Activated T-helper 1 cell treated with anti-CD3 and anti-CD28 coated beads, Interleukin-12 subunit alpha, Interleukin-12 subunit beta, Interleukin-2, Interleukin-4 antibody, amounts not matched to agents 30 ng/mL and 10 ng/mL and 1 ng/mL, durations not matched to agents 14 hours and 24 hours and 36 hours (primary cell): ENCODE measurements around the gene TNNI2. TPM values are rescaled to one million over a fixed set of nuclear protein-coding genes. Genes with fewer than 3 reads are reported as not detected.

Source experiments
- DNase-seq: peaks from one replicate; pipeline ENCODE4 v3.0.0; 2021; ENCODE audit warnings: low spot score
- H3K27ac Mint-ChIP-seq: one replicate; pipeline ENCODE4 v1.8.0; 2021; ENCODE audit warnings: mild to moderate bottlenecking, mixed read lengths
- H3K27me3 Mint-ChIP-seq: one replicate; pipeline ENCODE4 v1.8.0; 2022; ENCODE audit warnings: mild to moderate bottlenecking, moderate library complexity, mixed read lengths; ENCODE audit not compliant: insufficient read depth
- H3K36me3 Mint-ChIP-seq: one replicate; pipeline ENCODE4 v1.8.0; 2021; ENCODE audit warnings: low read depth, mixed read lengths
- H3K4me1 Mint-ChIP-seq: one replicate; pipeline ENCODE4 v1.8.0; 2021; ENCODE audit warnings: low read depth, mixed read lengths
- H3K4me3 Mint-ChIP-seq: one replicate; pipeline ENCODE4 v1.8.0; 2021; ENCODE audit warnings: mild to moderate bottlenecking, moderate library complexity, mixed read lengths
- H3K9me3 Mint-ChIP-seq: one replicate; pipeline ENCODE4 v1.8.0; 2021; ENCODE audit warnings: mixed read lengths
- intact Hi-C: fragments of 100-400 bp; cut with micrococcal nuclease; formaldehyde crosslinking; loops from one replicate; pipeline ENCODE4 v1.15.1; 2024
- total RNA-seq: library from RNA; stranded (reverse); gene quantifications from 2 replicates; pipeline ENCODE4 v1.2.3, GENCODE V29; 2022

The TNNI2 gene
- total RNA-seq, 1 donor from 2014 or later, result not detected

- H3K4me3 Mint-ChIP-seq, result no peak overlapping the region
Observed at GRCh38 chr11:1840780-1841480, 2.1 kb downstream of the TNNI2 start.

GRCh38 chr11:1841511-1842148 lies 2.8 kb downstream of the TNNI2 start:
- no peak overlapping the region for H3K27ac Mint-ChIP-seq
- H3K9me3 Mint-ChIP-seq, result no peaks in the 10 kb centered on the region
- DNase-seq, result no peak
- peaks cover 28% of the 10 kb centered on the region for H3K4me1 Mint-ChIP-seq
- H3K4me3 Mint-ChIP-seq, result no peak overlapping the region
- no peaks in the 10 kb centered on the region for H3K36me3 Mint-ChIP-seq
- intact Hi-C loops, result no loop called here
- H3K27me3 Mint-ChIP-seq, result no peaks in the 10 kb centered on the region

More at GRCh38 chr11:1840780-1841480, 2.1 kb downstream of the TNNI2 start:
- H3K27ac Mint-ChIP-seq, result no peak overlapping the region
- intact Hi-C loops, result no loop called here
- no peaks in the 10 kb centered on the region for H3K27me3 Mint-ChIP-seq
- H3K36me3 Mint-ChIP-seq, result no peaks in the 10 kb centered on the region
- H3K4me1 Mint-ChIP-seq, result peaks cover 25% of the 10 kb centered on the region
- no peaks in the 10 kb centered on the region for H3K9me3 Mint-ChIP-seq
- DNase-seq, result no peak

GRCh38 chr11:1842149-1843097 lies 3.6 kb downstream of the TNNI2 start:
- intact Hi-C loops, result no loop called here
- H3K9me3 Mint-ChIP-seq, result no peaks in the 10 kb centered on the region
- H3K27ac Mint-ChIP-seq, result no peak overlapping the region
- no peaks in the 10 kb centered on the region for H3K36me3 Mint-ChIP-seq
- no peaks in the 10 kb centered on the region for H3K27me3 Mint-ChIP-seq
- no peak for DNase-seq
- H3K4me1 Mint-ChIP-seq, result peaks cover 34% of the 10 kb centered on the region
- H3K4me3 Mint-ChIP-seq, result no peak overlapping the region

GRCh38 chr11:1843098-1843473 lies 4.3 kb downstream of the TNNI2 start:
- no peak overlapping the region for H3K4me3 Mint-ChIP-seq
- peaks cover 36% of the 10 kb centered on the region for H3K4me1 Mint-ChIP-seq
- no peaks in the 10 kb centered on the region for H3K9me3 Mint-ChIP-seq
- no peak for DNase-seq
- peaks cover 2% of the 10 kb centered on the region for H3K27me3 Mint-ChIP-seq
- H3K36me3 Mint-ChIP-seq, result no peaks in the 10 kb centered on the region
- H3K27ac Mint-ChIP-seq, result peak overlapping the region; percentile 35
- intact Hi-C loops, result no loop called here

- Mint-ChIP-seq H3K9me3 (no peaks in the 10 kb centered on the region), H3K4me1 (peaks cover 37% of the 10 kb centered on the region), H3K4me3 (no peak overlapping the region), H3K27me3 (peaks cover 2% of the 10 kb centered on the region), H3K27ac (peak overlapping the region; percentile 35), H3K36me3 (no peaks in the 10 kb centered on the region)
- no peak for DNase-seq
- intact Hi-C loops, result no loop called here
Observed at GRCh38 chr11:1843796-1844195, 5.0 kb downstream of the TNNI2 start.

GRCh38 chr11:1844221-1845094 lies 5.7 kb downstream of the TNNI2 start:
- H3K9me3 Mint-ChIP-seq, result no peaks in the 10 kb centered on the region
- H3K27ac Mint-ChIP-seq, result peak overlapping the region; percentile 79
- peaks cover 2% of the 10 kb centered on the region for H3K27me3 Mint-ChIP-seq
- H3K36me3 Mint-ChIP-seq, result no peaks in the 10 kb centered on the region
- intact Hi-C loops, result no loop called here
- DNase-seq, result peak; percentile 24
- peaks cover 44% of the 10 kb centered on the region for H3K4me1 Mint-ChIP-seq
- peak overlapping the region; percentile 62 for H3K4me3 Mint-ChIP-seq

GRCh38 chr11:1845095-1845429 lies 6.3 kb downstream of the TNNI2 start:
- intact Hi-C loops, result no loop called here
- H3K27ac Mint-ChIP-seq, result peak overlapping the region; percentile 79
- H3K27me3 Mint-ChIP-seq, result peaks cover 2% of the 10 kb centered on the region
- peak overlapping the region; percentile 62 for H3K4me3 Mint-ChIP-seq
- no peaks in the 10 kb centered on the region for H3K9me3 Mint-ChIP-seq
- DNase-seq, result no peak
- H3K4me1 Mint-ChIP-seq, result peaks cover 48% of the 10 kb centered on the region
- H3K36me3 Mint-ChIP-seq, result no peaks in the 10 kb centered on the region

- Mint-ChIP-seq H3K9me3 (no peaks in the 10 kb centered on the region), H3K36me3 (no peaks in the 10 kb centered on the region), H3K4me3 (peak overlapping the region; percentile 62), H3K27me3 (peaks cover 2% of the 10 kb centered on the region), H3K27ac (peak overlapping the region; percentile 79), H3K4me1 (peaks cover 56% of the 10 kb centered on the region)
- intact Hi-C loops, result no loop called here
- no peak for DNase-seq
Observed at GRCh38 chr11:1845561-1846452, 7.0 kb downstream of the TNNI2 start.

- Mint-ChIP-seq H3K4me1 (peaks cover 63% of the 10 kb centered on the region), H3K27me3 (peaks cover 2% of the 10 kb centered on the region), H3K4me3 (no peak overlapping the region), H3K9me3 (no peaks in the 10 kb centered on the region), H3K27ac (peak overlapping the region; percentile 56), H3K36me3 (no peaks in the 10 kb centered on the region)
- DNase-seq, result no peak
- intact Hi-C loops, result no loop called here
Observed at GRCh38 chr11:1846453-1846932, 7.7 kb downstream of the TNNI2 start.

- H3K4me1 Mint-ChIP-seq, result peaks cover 70% of the 10 kb centered on the region
- DNase-seq, result no peak
- intact Hi-C loops, result no loop called here
- H3K27ac Mint-ChIP-seq, result peak overlapping the region; percentile 62
- H3K4me3 Mint-ChIP-seq, result no peak overlapping the region
- no peaks in the 10 kb centered on the region for H3K36me3 Mint-ChIP-seq
- peaks cover 2% of the 10 kb centered on the region for H3K27me3 Mint-ChIP-seq
- no peaks in the 10 kb centered on the region for H3K9me3 Mint-ChIP-seq
Observed at GRCh38 chr11:1847006-1847735, 8.4 kb downstream of the TNNI2 start.
